ENCODE measurements around the gene EXO1. TPM values are rescaled to one million over a fixed set of nuclear protein-coding genes. Genes with fewer than 3 reads are reported as not detected.

EXO1 gene
- total RNA-seq, 1 experiment from 2014 or later, result 26.3 TPM

GRCh38 chr1:241822846-241823245 is 25.2 kb upstream of the EXO1 start:
- Histone ChIP-seq H3K4me3 (ENCODE audit: low read depth in 2 of 2, low read length in 2 of 2) (no peak overlapping the region), H3K27ac (ENCODE audit: low read length) (no peak overlapping the region), H3K9me3 (ENCODE audit: control insufficient read depth, insufficient read depth, low read depth, low read length) (no peaks in the 10 kb centered on the region), H3K27me3 (ENCODE audit: control insufficient read depth, insufficient read depth, low read length) (no peaks in the 10 kb centered on the region), H3K36me3 (ENCODE audit: control insufficient read depth, insufficient read depth, low read length) (no peaks in the 10 kb centered on the region), H3K4me1 (ENCODE audit: control insufficient read depth, insufficient read depth, low read length) (no peaks in the 10 kb centered on the region)
- DNase-seq (ENCODE audit: low read depth, low spot score), result no peak
- no peak for TF ChIP-seq REST (IDR thresholded peaks at IDR 0.05; ENCODE audit: insufficient read depth in 1 of 2, low read depth in 2 of 2, low read length in 1 of 2)
- no peak for TF ChIP-seq TCF7L2 (IDR thresholded peaks at IDR 0.05; ENCODE audit: low read depth, low read length)
- no peak for TF ChIP-seq SIN3A (IDR thresholded peaks at IDR 0.05; ENCODE audit: borderline replicate concordance, insufficient read depth, low read depth, low read length)
- no peak for TF ChIP-seq CTCF (IDR thresholded peaks at IDR 0.05)
- TF ChIP-seq POLR2AphosphoS5 (IDR thresholded peaks at IDR 0.05; ENCODE audit: low read depth, low read length), result no peak
- ChIA-PET POLR2A (no interaction called here), CTCF (no interaction called here)
- in situ Hi-C loops (cut with HindIII; ENCODE audit: low pct_unique_long_range_greater_than_20kb, low sequenced_read_pairs) (no loop called here), intact Hi-C loops (cut with micrococcal nuclease; ENCODE audit: unreplicated experiment) (no loop called here)
- no TSS peak for BruUV-seq (replicated peaks)
- ATAC-seq, result no peak

- in situ Hi-C loops (cut with HindIII; ENCODE audit: low pct_unique_long_range_greater_than_20kb, low sequenced_read_pairs), result no loop called here
- Histone ChIP-seq H3K36me3 (ENCODE audit: control insufficient read depth, insufficient read depth, low read length) (no peaks in the 10 kb centered on the region), H3K27me3 (ENCODE audit: control insufficient read depth, insufficient read depth, low read length) (no peaks in the 10 kb centered on the region), H3K9me3 (ENCODE audit: control insufficient read depth, insufficient read depth, low read depth, low read length) (no peaks in the 10 kb centered on the region), H3K4me3 (ENCODE audit: low read depth in 2 of 2, low read length in 2 of 2) (no peak overlapping the region), H3K27ac (ENCODE audit: low read length) (no peak overlapping the region), H3K4me1 (ENCODE audit: control insufficient read depth, insufficient read depth, low read length) (no peaks in the 10 kb centered on the region)
- TF ChIP-seq TCF7L2 (IDR thresholded peaks at IDR 0.05; ENCODE audit: low read depth, low read length) (no peak), REST (IDR thresholded peaks at IDR 0.05; ENCODE audit: insufficient read depth in 1 of 2, low read depth in 2 of 2, low read length in 1 of 2) (no peak), CTCF (IDR thresholded peaks at IDR 0.05) (no peak), POLR2AphosphoS5 (IDR thresholded peaks at IDR 0.05; ENCODE audit: low read depth, low read length) (no peak), SIN3A (IDR thresholded peaks at IDR 0.05; ENCODE audit: borderline replicate concordance, insufficient read depth, low read depth, low read length) (no peak)
- CTCF ChIA-PET, result no interaction called here
- POLR2A ChIA-PET, result no interaction called here
- BruUV-seq (replicated peaks), result no TSS peak
- DNase-seq (ENCODE audit: low read depth, low spot score) (no peak), ATAC-seq (no peak)
- intact Hi-C loops (cut with micrococcal nuclease; ENCODE audit: unreplicated experiment), result no loop called here
These were observed 24.1 kb upstream of the EXO1 start for GRCh38 chr1:241823925-241824324.
